Osteoblast (primary cell): ENCODE measurements around the gene ADAMTS19. TPM values are rescaled to one million over a fixed set of nuclear protein-coding genes. Genes with fewer than 3 reads are reported as not detected.

Source experiments
- DNase-seq: peaks from one replicate; pipeline ENCODE4 v3.0.0; 2011; ENCODE audit warnings: low spot score, mixed read lengths; ENCODE audit not compliant: insufficient read length; ENCODE audit errors: missing footprints
- H2AFZ ChIP-seq: 2 replicates; pipeline ENCODE4 v1.6.0; 2011; ENCODE audit warnings: mild to moderate bottlenecking, low read length
- H3K27ac ChIP-seq: 2 replicates; pipeline ENCODE4 v1.5.1; 2011; ENCODE audit warnings: mild to moderate bottlenecking, low read depth, low read length, moderate library complexity
- H3K27me3 ChIP-seq: 2 replicates; pipeline ENCODE4 v1.6.0; 2012; ENCODE audit warnings: mild to moderate bottlenecking, control low read depth, inconsistent platforms, low read length, moderate library complexity; ENCODE audit not compliant: insufficient read depth
- H3K36me3 ChIP-seq: 2 replicates; pipeline ENCODE4 v1.5.1; 2011; ENCODE audit warnings: mild to moderate bottlenecking, low read length, control low read depth, moderate library complexity; ENCODE audit not compliant: insufficient read depth
- H3K4me1 ChIP-seq: 2 replicates; pipeline ENCODE4 v1.5.1; 2011; ENCODE audit warnings: mild to moderate bottlenecking, low read length, control low read depth, moderate library complexity; ENCODE audit not compliant: insufficient read depth
- H3K4me2 ChIP-seq: 2 replicates; pipeline ENCODE4 v1.6.0; 2011; ENCODE audit warnings: mild to moderate bottlenecking, low read length; ENCODE audit not compliant: insufficient read depth
- H3K4me3 ChIP-seq: fragments of 200-600 bp; sonication (generic); 3 replicates; pipeline ENCODE4 v1.5.1; 2012; ENCODE audit warnings: mild to moderate bottlenecking, low read length, inconsistent platforms; ENCODE audit not compliant: insufficient read depth
- H3K79me2 ChIP-seq: 2 replicates; pipeline ENCODE4 v1.6.0; 2012; ENCODE audit warnings: mild to moderate bottlenecking, low read length, control low read depth, inconsistent platforms; ENCODE audit not compliant: insufficient read depth
- H3K9me3 ChIP-seq: 2 replicates; pipeline ENCODE4 v1.5.1; 2011; ENCODE audit warnings: low read depth, low read length, control low read depth
- H4K20me1 ChIP-seq: 2 replicates; pipeline ENCODE4 v1.6.0; 2012; ENCODE audit warnings: mild to moderate bottlenecking, low read length, control low read depth; ENCODE audit not compliant: insufficient read depth
- total RNA-seq: library from RNA; depleted of rRNA; stranded (reverse); fragments of >200 nt; gene quantifications from 2 replicates; pipeline ENCODE4 v1.2.3, GENCODE V29; 2012
- TF ChIP-seq, protein P1 (sequence below): IDR thresholded peaks from 2 replicates; pipeline ENCODE4 v1.5.1; 2011; ENCODE audit warnings: mild to moderate bottlenecking, low read depth, low read length, moderate library complexity; ENCODE audit errors: extremely low read depth

The ADAMTS19 gene
- total RNA-seq, 1 donor = not detected

GRCh38 chr5:129500101-129500500, 40.0 kb downstream of the ADAMTS19 start:
- no peak overlapping the region for H3K4me2 ChIP-seq
- no peaks in the 10 kb centered on the region for H3K9me3 ChIP-seq
- no peak overlapping the region for H3K27ac ChIP-seq
- H2AFZ ChIP-seq = no peak overlapping the region
- TF ChIP-seq, protein P1, sequence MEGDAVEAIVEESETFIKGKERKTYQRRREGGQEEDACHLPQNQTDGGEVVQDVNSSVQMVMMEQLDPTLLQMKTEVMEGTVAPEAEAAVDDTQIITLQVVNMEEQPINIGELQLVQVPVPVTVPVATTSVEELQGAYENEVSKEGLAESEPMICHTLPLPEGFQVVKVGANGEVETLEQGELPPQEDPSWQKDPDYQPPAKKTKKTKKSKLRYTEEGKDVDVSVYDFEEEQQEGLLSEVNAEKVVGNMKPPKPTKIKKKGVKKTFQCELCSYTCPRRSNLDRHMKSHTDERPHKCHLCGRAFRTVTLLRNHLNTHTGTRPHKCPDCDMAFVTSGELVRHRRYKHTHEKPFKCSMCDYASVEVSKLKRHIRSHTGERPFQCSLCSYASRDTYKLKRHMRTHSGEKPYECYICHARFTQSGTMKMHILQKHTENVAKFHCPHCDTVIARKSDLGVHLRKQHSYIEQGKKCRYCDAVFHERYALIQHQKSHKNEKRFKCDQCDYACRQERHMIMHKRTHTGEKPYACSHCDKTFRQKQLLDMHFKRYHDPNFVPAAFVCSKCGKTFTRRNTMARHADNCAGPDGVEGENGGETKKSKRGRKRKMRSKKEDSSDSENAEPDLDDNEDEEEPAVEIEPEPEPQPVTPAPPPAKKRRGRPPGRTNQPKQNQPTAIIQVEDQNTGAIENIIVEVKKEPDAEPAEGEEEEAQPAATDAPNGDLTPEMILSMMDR = no peak
- H3K36me3 ChIP-seq = no peaks in the 10 kb centered on the region
- no peaks in the 10 kb centered on the region for H3K79me2 ChIP-seq
- no peaks in the 10 kb centered on the region for H3K4me1 ChIP-seq
- no peak for DNase-seq
- no peaks in the 10 kb centered on the region for H4K20me1 ChIP-seq
- H3K4me3 ChIP-seq = no peak overlapping the region
- no peaks in the 10 kb centered on the region for H3K27me3 ChIP-seq

GRCh38 chr5:129506086-129506485, 46.0 kb downstream of the ADAMTS19 start:
- no peaks in the 10 kb centered on the region for H3K4me1 ChIP-seq
- TF ChIP-seq, protein P1 = no peak
- H3K9me3 ChIP-seq = no peaks in the 10 kb centered on the region
- H2AFZ ChIP-seq = no peak overlapping the region
- H3K27ac ChIP-seq = no peak overlapping the region
- no peaks in the 10 kb centered on the region for H3K27me3 ChIP-seq
- no peak overlapping the region for H3K4me3 ChIP-seq
- H3K79me2 ChIP-seq = no peaks in the 10 kb centered on the region
- H3K4me2 ChIP-seq = no peak overlapping the region
- H4K20me1 ChIP-seq = no peaks in the 10 kb centered on the region
- DNase-seq = no peak
- no peaks in the 10 kb centered on the region for H3K36me3 ChIP-seq

DNA sequence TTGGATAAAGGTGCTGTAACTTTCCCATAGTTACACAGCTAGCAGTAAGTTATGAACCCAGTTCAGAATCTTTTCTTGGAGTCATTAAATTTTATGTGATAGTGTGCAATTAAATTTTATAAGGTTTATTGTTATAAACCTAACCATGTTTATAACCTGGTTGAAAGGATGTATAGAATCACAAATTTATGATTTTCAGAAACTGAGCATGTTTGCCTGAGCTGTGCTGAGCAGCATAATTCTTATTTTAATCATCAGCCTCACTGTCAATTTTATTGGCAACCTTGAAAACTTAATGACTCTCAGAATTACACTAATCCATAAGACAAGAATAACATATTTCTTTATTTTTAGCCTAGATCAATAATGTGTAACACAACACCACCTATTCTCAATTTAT, 46.9 kb downstream of the ADAMTS19 start:
- H3K4me1 ChIP-seq = no peaks in the 10 kb centered on the region
- no peaks in the 10 kb centered on the region for H3K9me3 ChIP-seq
- H3K4me2 ChIP-seq = no peak overlapping the region
- H3K4me3 ChIP-seq = no peak overlapping the region
- DNase-seq = no peak
- H3K27ac ChIP-seq = no peak overlapping the region
- no peaks in the 10 kb centered on the region for H4K20me1 ChIP-seq
- H2AFZ ChIP-seq = no peak overlapping the region
- no peaks in the 10 kb centered on the region for H3K27me3 ChIP-seq
- H3K79me2 ChIP-seq = no peaks in the 10 kb centered on the region
- H3K36me3 ChIP-seq = no peaks in the 10 kb centered on the region
- TF ChIP-seq, protein P1 = no peak

GRCh38 chr5:129507527-129507926, 47.4 kb downstream of the ADAMTS19 start:
- DNase-seq = no peak
- H3K9me3 ChIP-seq = no peaks in the 10 kb centered on the region
- no peak overlapping the region for H3K27ac ChIP-seq
- H3K4me3 ChIP-seq = no peak overlapping the region
- H3K79me2 ChIP-seq = no peaks in the 10 kb centered on the region
- no peaks in the 10 kb centered on the region for H3K4me1 ChIP-seq
- H3K36me3 ChIP-seq = no peaks in the 10 kb centered on the region
- no peak overlapping the region for H2AFZ ChIP-seq
- H3K27me3 ChIP-seq = no peaks in the 10 kb centered on the region
- H3K4me2 ChIP-seq = no peak overlapping the region
- no peaks in the 10 kb centered on the region for H4K20me1 ChIP-seq
- TF ChIP-seq, protein P1 = no peak
